H1 (cell line): Measurements from ENCODE around the gene PVR. TPM values are rescaled to one million over a fixed set of nuclear protein-coding genes. Genes with fewer than 3 reads are reported as not detected.
A peak's percentile ranks its signal among the peaks of the same experiment; 100 is the strongest.

Experiments used
- CTCF ChIA-PET: fragments of 300-600 bp; sonication (Branson Sonifier 250); formaldehyde crosslinking; loops from one replicate; lab custom pipeline; 2021; ENCODE audit not compliant: partially characterized antibody; lab: Charles Lee
- POLR2A ChIA-PET: fragments of 300-600 bp; sonication (Branson Sonifier 250); formaldehyde crosslinking; loops from one replicate; lab custom pipeline; 2021; ENCODE audit warnings: inconsistent platforms; ENCODE audit not compliant: partially characterized antibody; lab: Charles Lee
- DNase-seq, 2 experiments: peaks; one replicate each; pipeline versions ENCODE4 v3.0.0 to v3.0.0-alpha.2; 2010 to 2022; ENCODE audit warnings: low spot score in 2 of 2, low read depth in 1 of 2, mixed read lengths in 1 of 2
- FAIRE-seq: peaks from 2 replicates; lab custom pipeline; 2011; peaks lifted over from hg19 to GRCh38; lab: Jason Lieb, UNC
- H2AFZ ChIP-seq: 2 replicates; pipeline ENCODE4 v1.8.1; 2012; ENCODE audit warnings: low read length, inconsistent platforms
- H2AK5ac ChIP-seq: 2 replicates; pipeline ENCODE4 v1.6.1; 2013; ENCODE audit warnings: low read depth, low read length
- H2BK120ac ChIP-seq: replicated peaks from 2 replicates; pipeline ENCODE3; 2013; ENCODE audit warnings: low read depth, low read length, inconsistent platforms
- H2BK12ac ChIP-seq: 2 replicates; pipeline ENCODE4 v1.6.1; 2013; ENCODE audit warnings: low read depth, low read length
- H2BK15ac ChIP-seq: 2 replicates; pipeline ENCODE4 v1.6.1; 2013; ENCODE audit warnings: low read length
- H2BK20ac ChIP-seq: 2 replicates; pipeline ENCODE4 v1.6.1; 2013; ENCODE audit warnings: low read length
- H2BK5ac ChIP-seq: 2 replicates; pipeline ENCODE4 v1.6.1; 2013; ENCODE audit warnings: low read depth, low read length
- H3K14ac ChIP-seq: 2 replicates; pipeline ENCODE4 v1.6.1; 2013; ENCODE audit warnings: inconsistent platforms; ENCODE audit not compliant: insufficient read length
- H3K18ac ChIP-seq: 2 replicates; pipeline ENCODE4 v1.6.1; 2013; ENCODE audit warnings: low read length; ENCODE audit errors: extremely low read depth
- H3K23ac ChIP-seq: 2 replicates; pipeline ENCODE4 v1.6.1; 2013; ENCODE audit warnings: inconsistent platforms; ENCODE audit not compliant: insufficient read length
- H3K23me2 ChIP-seq: 2 replicates; pipeline ENCODE4 v1.6.1; 2013; ENCODE audit warnings: low read depth, low read length
- H3K27ac ChIP-seq: 2 replicates; pipeline ENCODE4 v1.6.1; 2011; ENCODE audit warnings: low read depth, low read length, inconsistent platforms
- H3K27me3 ChIP-seq, 4 experiments: replicated peaks in 1 of 4; 1 replicate in 1 of 4; 2 replicates in 3 of 4; pipeline versions ENCODE4 v1.6.1 to v1.8.1; 2011 to 2013; ENCODE audit warnings: low read length in 3 of 4, mild to moderate bottlenecking in 3 of 4, inconsistent platforms in 2 of 4, mixed read lengths in 2 of 4, moderate library complexity in 1 of 4; ENCODE audit not compliant: control insufficient read depth in 3 of 4, insufficient read depth in 3 of 4; ENCODE audit errors: extremely low read depth in 1 of 4
- H3K36me3 ChIP-seq, 4 experiments: 2 replicates each; pipeline versions ENCODE4 v1.6.1 to v1.8.1; 2011 to 2013; ENCODE audit warnings: mild to moderate bottlenecking in 4 of 4, low read length in 3 of 4, moderate library complexity in 2 of 4, control low read depth in 1 of 4, inconsistent platforms in 1 of 4; ENCODE audit not compliant: insufficient read depth in 4 of 4, control insufficient read depth in 2 of 4
- H3K4ac ChIP-seq: replicated peaks from 2 replicates; pipeline ENCODE3; 2013; ENCODE audit warnings: low read length, low read depth, mixed read lengths, inconsistent platforms; ENCODE audit not compliant: insufficient read length
- H3K4me1 ChIP-seq, 4 experiments: replicated peaks in 1 of 4; 1 replicate in 1 of 4; 2 replicates in 3 of 4; pipeline versions ENCODE4 v1.6.1 to v1.8.1; 2011 to 2013; ENCODE audit warnings: low read length in 3 of 4, inconsistent platforms in 2 of 4, mixed read lengths in 1 of 4; ENCODE audit not compliant: insufficient read depth in 4 of 4, control insufficient read depth in 3 of 4
- H3K4me2 ChIP-seq, 2 experiments: 2 replicates each; pipeline versions ENCODE4 v1.6.1 to v1.8.1; 2011 to 2013; ENCODE audit warnings: low read depth in 2 of 2, low read length in 2 of 2, control low read depth in 1 of 2, inconsistent platforms in 1 of 2, mild to moderate bottlenecking in 1 of 2; ENCODE audit not compliant: insufficient read depth in 1 of 2
- H3K4me3 ChIP-seq, 4 experiments: fragments of 200-600, 300-600 bp in 1 of 4; sonication (generic), shearing (Covaris generic), sonication (Bioruptor Twin) in 1 of 4; 2 replicates each; pipeline versions ENCODE4 v1.5.1 to v1.8.1; 2011 to 2016; ENCODE audit warnings: low read length in 4 of 4, low read depth in 3 of 4, control low read depth in 2 of 4, inconsistent platforms in 2 of 4, mild to moderate bottlenecking in 2 of 4, mixed read lengths in 1 of 4, moderate library complexity in 1 of 4; ENCODE audit not compliant: insufficient read depth in 2 of 4; ENCODE audit errors: extremely low read depth in 1 of 4
- H3K56ac ChIP-seq: replicated peaks from 2 replicates; pipeline ENCODE3; 2013; ENCODE audit warnings: low read depth, mild to moderate bottlenecking, mixed read lengths, low read length, inconsistent platforms; ENCODE audit not compliant: insufficient read length
- H3K79me1 ChIP-seq: 2 replicates; pipeline ENCODE4 v1.6.1; 2013; ENCODE audit warnings: low read depth, low read length, control low read depth
- H3K79me2 ChIP-seq, 2 experiments: 2 replicates each; pipeline versions ENCODE4 v1.6.1 to v1.8.1; 2012 to 2013; ENCODE audit warnings: low read length in 2 of 2, mild to moderate bottlenecking in 2 of 2, inconsistent platforms in 1 of 2; ENCODE audit not compliant: insufficient read depth in 2 of 2, control insufficient read depth in 1 of 2
- H3K9ac ChIP-seq, 4 experiments: replicated peaks in 1 of 4; 1 replicate in 1 of 4; 2 replicates in 3 of 4; pipeline versions ENCODE4 v1.6.1 to v1.8.1; 2011 to 2013; ENCODE audit warnings: low read depth in 3 of 4, low read length in 3 of 4, control low read depth in 2 of 4, mild to moderate bottlenecking in 2 of 4, moderate library complexity in 2 of 4, inconsistent platforms in 1 of 4; ENCODE audit errors: extremely low read depth in 1 of 4
- H3K9me3 ChIP-seq, 2 experiments: 2 replicates each; pipeline versions ENCODE4 v1.6.1 to v1.8.1; 2012 to 2013; ENCODE audit warnings: mild to moderate bottlenecking in 2 of 2, moderate library complexity in 2 of 2, control low read depth in 1 of 2, inconsistent platforms in 1 of 2, low read depth in 1 of 2, low read length in 1 of 2, mixed read lengths in 1 of 2; ENCODE audit not compliant: insufficient read depth in 2 of 2
- H4K20me1 ChIP-seq, 2 experiments: replicated peaks in 1 of 2; 2 replicates each; pipeline versions ENCODE3 to v1.8.1; 2011 to 2013; ENCODE audit warnings: inconsistent platforms in 2 of 2, low read length in 2 of 2, mild to moderate bottlenecking in 1 of 2; ENCODE audit not compliant: insufficient read depth in 2 of 2, control insufficient read depth in 1 of 2
- H4K5ac ChIP-seq: 2 replicates; pipeline ENCODE4 v1.6.1; 2013; ENCODE audit warnings: low read length, low read depth, mixed read lengths, inconsistent platforms; ENCODE audit not compliant: insufficient read length
- H4K8ac ChIP-seq: 2 replicates; pipeline ENCODE4 v1.8.0; 2013; ENCODE audit warnings: mild to moderate bottlenecking, moderate library complexity, low read length, inconsistent platforms; ENCODE audit not compliant: insufficient read depth; ENCODE audit errors: extremely low read depth
- H4K91ac ChIP-seq: replicated peaks from 2 replicates; pipeline ENCODE3; 2013; ENCODE audit warnings: low read length, mixed read lengths, inconsistent platforms; ENCODE audit not compliant: insufficient read length
- BRCA1 ChIP-seq: IDR thresholded peaks from 2 replicates; pipeline ENCODE4 v1.6.1; 2012; ENCODE audit warnings: low read depth, low read length, improper control_type of control experiment
- CBX8 ChIP-seq: fragments of 300-800, 300-1000 bp; sonication (generic); IDR thresholded peaks from 2 replicates; pipeline ENCODE4 v1.7.1; 2016; ENCODE audit warnings: low read depth, low read length, borderline replicate concordance
- EGR1 ChIP-seq: IDR thresholded peaks from 2 replicates; pipeline ENCODE4 v1.6.1; 2011; ENCODE audit warnings: low read depth, low read length, borderline replicate concordance
- KDM5A ChIP-seq: fragments of 200-600 bp; IDR thresholded peaks from 2 replicates; pipeline ENCODE4 v1.7.1; 2012; ENCODE audit warnings: mild to moderate bottlenecking, low read length, inconsistent platforms, mixed read lengths
- SIX5 ChIP-seq: IDR thresholded peaks from 2 replicates; pipeline ENCODE4 v1.6.1; 2011; ENCODE audit warnings: mild to moderate bottlenecking, low read depth, low read length
- TEAD4 ChIP-seq: IDR thresholded peaks from 2 replicates; pipeline ENCODE4 v1.6.1; 2012; ENCODE audit warnings: low read depth, low read length, inconsistent platforms, mixed read lengths
- WGBS, 2 experiments: shearing (Covaris generic) in 1 of 2; methylation state at CpG; one replicate each; pipeline versions ENCODE4 v1.1.6 to v1.1.7; 2013 to 2015; ENCODE audit warnings: low lambda C conversion rate in 2 of 2, mixed read lengths in 2 of 2, inconsistent platforms in 1 of 2, low coverage in 1 of 2, missing lambda C conversion rate in 1 of 2; ENCODE audit not compliant: insufficient replicate concordance in 2 of 2, insufficient coverage in 1 of 2, insufficient read length in 1 of 2; ENCODE audit errors: extremely low coverage in 1 of 2, missing lambda C conversion rate in 1 of 2; 5-methylcytosine and 5-hydroxymethylcytosine counted together
- polyA plus RNA-seq, 7 experiments: library from polyadenylated mRNA; depleted of rRNA in 3 of 7; stranded (reverse) in 5 of 7; unstranded in 2 of 7; fragments of >200 nt in 5 of 7; fragments of 200-250 nt in 2 of 7; gene quantifications; 1 replicate in 5 of 7; 2 replicates in 1 of 7; 4 replicates in 1 of 7; pipeline versions ENCODE4 v1.2.1 to v1.2.3, GENCODE V29; 2011 to 2013; ENCODE audit warnings: missing spikeins in 2 of 7, mixed read lengths in 2 of 7
- total RNA-seq: library from RNA; stranded (reverse); fragmentation: NEBNext Ultra II Directional; extraction: Animal tissue kit (Norgen Biotek cat#: 25700); gene quantifications from 2 replicates; pipeline ENCODE4 v1.2.1, GENCODE V29; 2021

PVR gene
- total and polyA plus RNA-seq, 2 of the 8 experiments (the other 6 are each of a cell fraction or from before 2014, with no cell fraction given): 13.3 to 14.8 TPM

- Histone ChIP-seq H3K79me2 (no peaks in the 10 kb centered on the region), H2BK12ac (peak overlapping the region; percentile 14; the same call in 1 of the 2 replicates), H3K4me1 (peaks cover 0 to 7% (median 2%) of the 10 kb centered on the region in 4 experiments; a peak in 5 of 7 replicates), H3K23me2 (no peaks in the 10 kb centered on the region), H3K56ac (no peak overlapping the region), H3K4ac (peak overlapping the region; percentile 78), H4K8ac (no peak overlapping the region), H3K4me3 (no peak overlapping the region), H4K5ac (no peak overlapping the region), H2AK5ac (no peak overlapping the region), H3K9ac (no peak overlapping the region), H3K79me1 (no peaks in the 10 kb centered on the region), H3K18ac (peak overlapping the region; percentile 87; the same call in 1 of the 2 replicates), H4K20me1 (no peaks in the 10 kb centered on the region), H3K27me3 (no peaks in the 10 kb centered on the region), H4K91ac (peak overlapping the region; percentile 73), H3K9me3 (no peaks in the 10 kb centered on the region), H3K27ac (no peak overlapping the region), H3K23ac (no peak overlapping the region), H2BK5ac (no peak overlapping the region), H2BK120ac (peak overlapping the region; percentile 43), H2BK20ac (0 out of 2 replicates have a peak overlapping the region, but pooled peaks have one; percentile 61), H2AFZ (no peak overlapping the region), H3K14ac (no peak overlapping the region), H3K4me2 (no peak overlapping the region), H2BK15ac (peak overlapping the region; percentile 61; the same call in 1 of the 2 replicates), H3K36me3 (no peaks in the 10 kb centered on the region)
- CTCF ChIA-PET: interaction anchor here (0.9 to 11.2 kb wide), 3 partner anchors 9 to 74 kb away, joined by 4 to 134 read pairs (median 10); no protein-coding TSS in a partner anchor
- no peak for FAIRE-seq
- 76% methylated on average over 20 of the region's 22 CpGs; no CpG with 5 or more reads in 1 of the 2 experiments for WGBS, 2 experiments
- POLR2A ChIA-PET: interaction anchor here (1.2 kb wide), 1 partner anchor 111 kb away, joined by 4 read pairs; no protein-coding TSS in a partner anchor
- TF ChIP-seq CBX8 (no peak), BRCA1 (no peak), KDM5A (no peak), TEAD4 (no peak), SIX5 (no peak), EGR1 (no peak)
- no peak for DNase-seq
Measured at GRCh38 chr19:44696939-44697669, 53.4 kb downstream of the PVR start.
